ENCODE measurements around the gene SHANK1. TPM values are rescaled to one million over a fixed set of nuclear protein-coding genes. Genes with fewer than 3 reads are reported as not detected.
A peak's percentile ranks its signal among the peaks of the same experiment; 100 is the strongest.
"Not testable (repeated sequence)": the region's sequence is repeated elsewhere in the genome, so short reads cannot be mapped to it uniquely, and the experiment has no call there.

Gene SHANK1
- total and polyA plus RNA-seq, 2 experiments from 2014 or later, result 0.58 to 2.7 TPM

- Histone ChIP-seq H3K9me2 (ENCODE audit: insufficient read depth) (no peaks in the 10 kb centered on the region), H3K36me3 (ENCODE audit: low read depth) (no peaks in the 10 kb centered on the region), H3K27ac (no peak overlapping the region), H3K4me1 (ENCODE audit: insufficient read depth) (no peaks in the 10 kb centered on the region), H3K27me3 (replicated peaks; ENCODE audit: insufficient read depth) (no peaks in the 10 kb centered on the region; the same call in 1 of the 2 replicates), H2AFZ (no peak overlapping the region), H3F3A (ENCODE audit: insufficient read depth) (no peaks in the 10 kb centered on the region), H3K9ac (no peak overlapping the region), H3K9me3 (ENCODE audit: low read depth) (no peaks in the 10 kb centered on the region), H3K4me2 (ENCODE audit: unreplicated experiment) (no peak overlapping the region), H3K79me2 (ENCODE audit: insufficient read depth) (no peaks in the 10 kb centered on the region), H3K4me3 (no peak overlapping the region), H4K20me1 (ENCODE audit: insufficient read depth) (no peaks in the 10 kb centered on the region)
- DNase-seq, result no peak
- TF ChIP-seq EZH2 (IDR thresholded peaks at IDR 0.05; ENCODE audit: insufficient read depth, poor library complexity, severe bottlenecking) (no peak), EZH2phosphoT487 (IDR thresholded peaks at IDR 0.05; ENCODE audit: insufficient read depth, low read depth) (no peak)
- in situ Hi-C loops (cut with MboI), result no loop called here
- 40 to 63% methylated on average over 5 of the region's 5 CpGs for WGBS, 2 experiments (ENCODE audit: low coverage in 1 of 2, low lambda C conversion rate in 2 of 2, missing lambda C conversion rate in 2 of 2)
These were observed 91.5 kb downstream of the SHANK1 start for GRCh38 chr19:50628146-50628545.

GRCh38 chr19:50626795-50627194 lies 92.8 kb downstream of the SHANK1 start:
- Histone ChIP-seq H3K4me1 (ENCODE audit: insufficient read depth) (no peaks in the 10 kb centered on the region), H3K4me3 (no peak overlapping the region), H3K9ac (no peak overlapping the region), H3K27ac (no peak overlapping the region), H2AFZ (no peak overlapping the region), H3K9me3 (ENCODE audit: low read depth) (no peaks in the 10 kb centered on the region), H3K79me2 (ENCODE audit: insufficient read depth) (no peaks in the 10 kb centered on the region), H3K27me3 (replicated peaks; ENCODE audit: insufficient read depth) (no peaks in the 10 kb centered on the region; the same call in 1 of the 2 replicates), H3K36me3 (ENCODE audit: low read depth) (no peaks in the 10 kb centered on the region), H3K4me2 (ENCODE audit: unreplicated experiment) (no peak overlapping the region), H3F3A (ENCODE audit: insufficient read depth) (no peaks in the 10 kb centered on the region), H3K9me2 (ENCODE audit: insufficient read depth) (no peaks in the 10 kb centered on the region), H4K20me1 (ENCODE audit: insufficient read depth) (no peaks in the 10 kb centered on the region)
- TF ChIP-seq EZH2 (IDR thresholded peaks at IDR 0.05; ENCODE audit: insufficient read depth, poor library complexity, severe bottlenecking), result no peak
- TF ChIP-seq EZH2phosphoT487 (IDR thresholded peaks at IDR 0.05; ENCODE audit: insufficient read depth, low read depth), result no peak
- peak; percentile 18 for DNase-seq
- in situ Hi-C loops (cut with MboI), result no loop called here
- WGBS, 2 experiments (ENCODE audit: low coverage in 1 of 2, low lambda C conversion rate in 2 of 2, missing lambda C conversion rate in 2 of 2), result 25 to 31% methylated on average over 4 of the region's 4 CpGs

DNA sequence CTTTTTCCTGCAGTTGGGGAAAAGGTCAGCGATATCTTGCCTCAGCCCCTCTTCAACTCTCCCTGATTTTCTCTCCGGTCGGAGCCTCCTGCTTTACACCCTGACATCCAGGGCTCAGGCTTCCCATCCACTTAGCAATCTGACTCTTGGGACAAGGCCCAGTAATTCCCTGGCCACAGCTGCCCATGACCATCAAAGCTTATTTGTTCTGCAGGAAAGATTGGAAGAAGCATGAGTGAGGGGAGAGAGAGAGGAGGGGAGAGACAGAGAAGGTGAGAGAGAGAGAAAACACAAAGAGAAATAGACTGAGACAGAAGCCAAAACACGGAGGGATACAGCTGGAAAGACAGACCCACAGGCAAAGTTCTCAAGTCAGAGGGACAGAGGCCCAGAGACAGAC lies 93.6 kb downstream of the SHANK1 start:
- in situ Hi-C loops (cut with MboI), result no loop called here
- Histone ChIP-seq H3K4me3 (no peak overlapping the region), H3K79me2 (ENCODE audit: insufficient read depth) (no peaks in the 10 kb centered on the region), H2AFZ (no peak overlapping the region), H4K20me1 (ENCODE audit: insufficient read depth) (no peaks in the 10 kb centered on the region), H3K36me3 (ENCODE audit: low read depth) (no peaks in the 10 kb centered on the region), H3K27ac (no peak overlapping the region), H3K27me3 (replicated peaks; ENCODE audit: insufficient read depth) (no peaks in the 10 kb centered on the region; the same call in 1 of the 2 replicates), H3K9me2 (ENCODE audit: insufficient read depth) (no peaks in the 10 kb centered on the region), H3K9me3 (ENCODE audit: low read depth) (no peaks in the 10 kb centered on the region), H3K4me1 (ENCODE audit: insufficient read depth) (no peaks in the 10 kb centered on the region), H3K9ac (no peak overlapping the region), H3F3A (ENCODE audit: insufficient read depth) (no peaks in the 10 kb centered on the region), H3K4me2 (ENCODE audit: unreplicated experiment) (no peak overlapping the region)
- 9 to 22% methylated on average over 4 of the region's 4 CpGs for WGBS, 2 experiments (ENCODE audit: low coverage in 1 of 2, low lambda C conversion rate in 2 of 2, missing lambda C conversion rate in 2 of 2)
- TF ChIP-seq EZH2phosphoT487 (IDR thresholded peaks at IDR 0.05; ENCODE audit: insufficient read depth, low read depth), result no peak
- no peak for TF ChIP-seq EZH2 (IDR thresholded peaks at IDR 0.05; ENCODE audit: insufficient read depth, poor library complexity, severe bottlenecking)
- DNase-seq, result no peak

- H2AFZ ChIP-seq, result no peak overlapping the region
- H3K36me3 ChIP-seq (ENCODE audit: low read depth), result no peaks in the 10 kb centered on the region
- TF ChIP-seq EZH2phosphoT487 (IDR thresholded peaks at IDR 0.05; ENCODE audit: insufficient read depth, low read depth) (no peak), EZH2 (IDR thresholded peaks at IDR 0.05; ENCODE audit: insufficient read depth, poor library complexity, severe bottlenecking) (no peak)
- H3K9me3 ChIP-seq (ENCODE audit: low read depth), result no peaks in the 10 kb centered on the region
- no peaks in the 10 kb centered on the region for H3K4me1 ChIP-seq (ENCODE audit: insufficient read depth)
- no peak overlapping the region for H3K4me3 ChIP-seq
- no peaks in the 10 kb centered on the region for H3K79me2 ChIP-seq (ENCODE audit: insufficient read depth)
- 75 to 82% methylated on average over 15 to 44 of the region's 44 CpGs for WGBS, 2 experiments (ENCODE audit: low coverage in 1 of 2, low lambda C conversion rate in 2 of 2, missing lambda C conversion rate in 2 of 2)
- H3K4me2 ChIP-seq (ENCODE audit: unreplicated experiment), result no peak overlapping the region
- H3K9me2 ChIP-seq (ENCODE audit: insufficient read depth), result no peaks in the 10 kb centered on the region
- DNase-seq, result no peak
- no peaks in the 10 kb centered on the region for H3F3A ChIP-seq (ENCODE audit: insufficient read depth)
- no peaks in the 10 kb centered on the region; the same call in 1 of the 2 replicates for H3K27me3 ChIP-seq (replicated peaks; ENCODE audit: insufficient read depth)
- no peak overlapping the region for H3K9ac ChIP-seq
- H4K20me1 ChIP-seq (ENCODE audit: insufficient read depth), result no peaks in the 10 kb centered on the region
- in situ Hi-C loops (cut with MboI), result no loop called here
- no peak overlapping the region for H3K27ac ChIP-seq
These were observed 94.5 kb downstream of the SHANK1 start for GRCh38 chr19:50624949-50625600.

DNA sequence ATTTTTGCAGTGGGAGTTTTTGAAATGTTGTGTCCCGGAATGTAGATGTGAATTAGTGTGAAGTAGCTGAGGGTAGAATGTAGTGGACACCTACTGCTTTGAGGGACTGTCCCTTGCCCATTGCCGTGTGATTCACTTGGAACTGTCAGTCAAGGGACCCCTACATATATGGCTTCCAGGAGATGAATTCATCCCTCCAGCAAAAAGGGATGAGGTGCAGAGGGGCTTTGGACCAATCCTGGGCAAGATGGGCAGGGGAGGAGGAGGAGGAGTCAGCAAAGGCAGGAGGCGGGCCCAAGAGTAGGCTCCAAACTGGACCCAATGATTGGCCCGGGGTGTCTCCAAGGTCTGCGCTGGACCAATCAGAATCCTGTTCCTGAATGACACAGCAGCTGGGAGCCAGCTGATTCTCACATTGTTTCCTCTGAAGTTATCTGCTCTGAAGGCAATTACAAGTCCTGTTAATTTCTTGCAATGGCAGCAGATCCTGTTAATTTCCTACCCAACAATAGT lies 99.2 kb downstream of the SHANK1 start:
- H3K27ac ChIP-seq; H3K27me3 ChIP-seq (replicated peaks; ENCODE audit: insufficient read depth); H3K9me3 ChIP-seq (ENCODE audit: low read depth); H4K20me1 ChIP-seq (ENCODE audit: insufficient read depth); H3K4me2 ChIP-seq (ENCODE audit: unreplicated experiment); in situ Hi-C loops (cut with MboI); H3K4me1 ChIP-seq (ENCODE audit: insufficient read depth); H3K79me2 ChIP-seq (ENCODE audit: insufficient read depth); H3K9ac ChIP-seq; H3F3A ChIP-seq (ENCODE audit: insufficient read depth); H3K36me3 ChIP-seq (ENCODE audit: low read depth); H3K4me3 ChIP-seq; H2AFZ ChIP-seq; DNase-seq; H3K9me2 ChIP-seq (ENCODE audit: insufficient read depth): not testable (repeated sequence)
- 23 to 30% methylated on average over 2 to 5 of the region's 5 CpGs for WGBS, 2 experiments (ENCODE audit: low coverage in 1 of 2, low lambda C conversion rate in 2 of 2, missing lambda C conversion rate in 2 of 2)

DNA sequence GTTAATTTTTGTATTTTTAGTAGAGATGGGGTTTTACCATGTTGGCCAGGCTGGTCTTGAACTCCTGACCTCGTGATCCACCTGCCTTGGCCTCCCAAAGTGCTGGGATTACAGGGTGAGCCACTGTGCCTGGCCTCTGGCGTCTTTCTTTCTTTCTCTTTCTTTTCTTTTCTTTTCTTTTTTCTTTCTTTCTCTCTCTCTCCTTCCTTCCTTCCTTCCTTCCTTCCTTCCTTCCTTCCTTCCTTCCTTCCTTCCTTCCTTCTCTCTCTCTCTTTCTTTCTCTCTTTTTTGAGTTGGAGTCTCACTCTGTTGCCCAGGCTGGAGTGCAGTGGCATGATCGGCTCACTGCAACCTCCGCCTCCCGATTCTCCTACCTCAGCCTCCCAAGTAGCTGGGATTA lies 100.4 kb downstream of the SHANK1 start:
- H3K36me3 ChIP-seq (ENCODE audit: low read depth); H3K4me1 ChIP-seq (ENCODE audit: insufficient read depth); H3K27me3 ChIP-seq (replicated peaks; ENCODE audit: insufficient read depth); H3K4me3 ChIP-seq; DNase-seq; H3K9ac ChIP-seq; in situ Hi-C loops (cut with MboI); H3K4me2 ChIP-seq (ENCODE audit: unreplicated experiment); H2AFZ ChIP-seq; H3K27ac ChIP-seq; H3F3A ChIP-seq (ENCODE audit: insufficient read depth); H3K79me2 ChIP-seq (ENCODE audit: insufficient read depth); H3K9me3 ChIP-seq (ENCODE audit: low read depth); H4K20me1 ChIP-seq (ENCODE audit: insufficient read depth); H3K9me2 ChIP-seq (ENCODE audit: insufficient read depth): not testable (repeated sequence)
- WGBS, 2 experiments (ENCODE audit: low coverage in 1 of 2, low lambda C conversion rate in 2 of 2, missing lambda C conversion rate in 2 of 2), result 58 to 59% methylated on average over 5 of the region's 5 CpGs

GRCh38 chr19:50618379-50618778 lies 101.2 kb downstream of the SHANK1 start:
- H3K36me3 ChIP-seq (ENCODE audit: low read depth); H3F3A ChIP-seq (ENCODE audit: insufficient read depth); H3K79me2 ChIP-seq (ENCODE audit: insufficient read depth); DNase-seq; H3K9me2 ChIP-seq (ENCODE audit: insufficient read depth); H3K4me2 ChIP-seq (ENCODE audit: unreplicated experiment); H2AFZ ChIP-seq; H3K4me3 ChIP-seq; in situ Hi-C loops (cut with MboI); H3K27ac ChIP-seq; H3K9me3 ChIP-seq (ENCODE audit: low read depth); H4K20me1 ChIP-seq (ENCODE audit: insufficient read depth); H3K4me1 ChIP-seq (ENCODE audit: insufficient read depth); H3K9ac ChIP-seq; H3K27me3 ChIP-seq (replicated peaks; ENCODE audit: insufficient read depth): not testable (repeated sequence)
- WGBS, 2 experiments (ENCODE audit: low coverage in 1 of 2, low lambda C conversion rate in 2 of 2, missing lambda C conversion rate in 2 of 2), result 38 to 61% methylated on average over 4 of the region's 5 CpGs
